ENCODE data around the gene ZFP1. TPM values are rescaled to one million over a fixed set of nuclear protein-coding genes. Genes with fewer than 3 reads are reported as not detected.

Gene ZFP1
- polyA plus RNA-seq, 1 experiment: 11.6 TPM

DNA sequence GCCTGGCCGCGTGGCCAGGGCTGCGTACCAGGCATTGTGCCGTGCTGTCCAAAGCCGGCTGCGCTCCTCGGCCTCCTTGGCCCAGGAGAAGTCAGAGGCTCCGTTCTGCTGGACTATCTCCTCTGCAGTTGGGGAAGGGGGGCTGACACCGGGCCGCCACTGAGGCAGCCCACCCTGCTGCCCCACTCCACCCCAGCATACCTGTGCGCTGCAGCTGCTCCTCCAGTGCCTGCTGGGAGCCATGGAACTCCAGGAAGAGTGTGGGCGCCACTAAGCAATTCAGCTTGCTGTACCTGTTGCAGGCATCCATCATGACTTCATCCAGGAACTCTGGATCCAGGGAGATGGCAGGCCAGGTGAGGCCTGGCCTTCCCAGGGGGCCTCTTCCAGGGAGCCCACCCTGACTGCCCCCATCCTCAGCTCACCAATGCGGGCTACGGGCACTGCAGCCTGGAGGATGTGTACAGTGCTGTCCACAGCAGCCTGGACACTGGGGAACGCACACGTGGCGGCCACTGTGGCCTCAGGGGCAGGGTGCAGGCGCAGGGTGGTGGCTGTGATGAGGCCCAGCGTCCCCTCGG, 34.7 kb upstream of the ZFP1 start:
- no peak for DNase-seq (ENCODE audit: low read depth, low spot score)
- Histone ChIP-seq H3K27me3 (ENCODE audit: control insufficient read depth, insufficient read depth, low read length) (no peaks in the 10 kb centered on the region), H3K4me3 (ENCODE audit: low read depth, low read length) (no peak overlapping the region), H3K27ac (ENCODE audit: low read depth, low read length) (no peak overlapping the region), H3K9me3 (ENCODE audit: control insufficient read depth, insufficient read depth, low read length) (peaks cover 3% of the 10 kb centered on the region; the same call in 1 of the 2 replicates)
- CTCF ChIA-PET: interaction anchor here (0.6 to 5.1 kb wide), 2 partner anchors 60 to 116 kb away, joined by 7 to 144 read pairs; partner anchors contain the start of gene ZNRF1
- POLR2A ChIA-PET: no interaction called here
- TF ChIP-seq, protein P1, sequence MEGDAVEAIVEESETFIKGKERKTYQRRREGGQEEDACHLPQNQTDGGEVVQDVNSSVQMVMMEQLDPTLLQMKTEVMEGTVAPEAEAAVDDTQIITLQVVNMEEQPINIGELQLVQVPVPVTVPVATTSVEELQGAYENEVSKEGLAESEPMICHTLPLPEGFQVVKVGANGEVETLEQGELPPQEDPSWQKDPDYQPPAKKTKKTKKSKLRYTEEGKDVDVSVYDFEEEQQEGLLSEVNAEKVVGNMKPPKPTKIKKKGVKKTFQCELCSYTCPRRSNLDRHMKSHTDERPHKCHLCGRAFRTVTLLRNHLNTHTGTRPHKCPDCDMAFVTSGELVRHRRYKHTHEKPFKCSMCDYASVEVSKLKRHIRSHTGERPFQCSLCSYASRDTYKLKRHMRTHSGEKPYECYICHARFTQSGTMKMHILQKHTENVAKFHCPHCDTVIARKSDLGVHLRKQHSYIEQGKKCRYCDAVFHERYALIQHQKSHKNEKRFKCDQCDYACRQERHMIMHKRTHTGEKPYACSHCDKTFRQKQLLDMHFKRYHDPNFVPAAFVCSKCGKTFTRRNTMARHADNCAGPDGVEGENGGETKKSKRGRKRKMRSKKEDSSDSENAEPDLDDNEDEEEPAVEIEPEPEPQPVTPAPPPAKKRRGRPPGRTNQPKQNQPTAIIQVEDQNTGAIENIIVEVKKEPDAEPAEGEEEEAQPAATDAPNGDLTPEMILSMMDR (IDR thresholded peaks at IDR 0.05; ENCODE audit: low read depth, low read length): no peak

DNA sequence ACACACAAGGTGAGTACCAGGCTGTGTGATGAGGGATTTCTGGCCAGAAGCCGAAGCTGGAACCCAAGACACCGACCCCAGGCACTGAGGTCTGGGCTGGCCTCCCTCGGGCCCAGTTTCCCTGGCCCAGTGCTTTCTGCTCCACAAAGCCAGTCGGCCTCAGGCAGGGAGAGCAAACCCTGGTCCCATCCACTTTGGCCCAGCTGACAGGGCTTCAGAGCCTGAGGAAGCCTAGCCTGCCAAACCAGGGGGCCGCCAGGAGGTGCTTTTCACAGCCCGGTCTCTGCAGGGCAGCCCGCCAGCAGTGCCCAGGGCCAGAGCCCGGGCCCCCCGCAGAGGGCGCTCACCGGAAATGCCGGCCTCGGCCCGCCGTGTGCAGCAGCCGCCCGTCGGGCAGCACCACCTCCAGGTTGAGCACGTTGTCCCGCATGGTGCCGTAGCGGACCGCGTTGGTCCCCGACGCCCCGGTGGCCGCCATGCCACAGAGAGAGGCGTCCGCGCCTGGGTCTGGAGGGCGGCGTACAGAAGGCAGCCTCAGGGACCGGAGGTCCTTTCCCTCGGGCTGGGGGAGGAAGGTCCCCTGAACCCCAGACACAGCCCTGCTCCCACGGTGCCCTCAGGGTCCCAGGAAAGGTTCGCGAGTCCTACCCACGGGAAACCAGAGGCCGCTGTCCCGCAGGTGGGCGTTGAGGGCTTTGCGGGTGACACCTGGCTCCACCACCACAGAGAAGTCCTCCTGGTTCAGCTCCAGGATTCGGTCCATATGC, 34.0 kb upstream of the ZFP1 start:
- H3K27ac ChIP-seq (ENCODE audit: low read depth, low read length): no peak overlapping the region
- DNase-seq (ENCODE audit: low read depth, low spot score): no peak
- H3K27me3 ChIP-seq (ENCODE audit: control insufficient read depth, insufficient read depth, low read length): no peaks in the 10 kb centered on the region
- TF ChIP-seq, protein P1 (IDR thresholded peaks at IDR 0.05; ENCODE audit: low read depth, low read length): no peak
- H3K9me3 ChIP-seq (ENCODE audit: control insufficient read depth, insufficient read depth, low read length): peaks cover 3% of the 10 kb centered on the region; the same call in 1 of the 2 replicates
- CTCF ChIA-PET: interaction anchor here (0.6 to 5.1 kb wide), 2 partner anchors 61 to 117 kb away, joined by 7 to 144 read pairs; partner anchors contain the start of gene ZNRF1
- H3K4me3 ChIP-seq (ENCODE audit: low read depth, low read length): no peak overlapping the region
- POLR2A ChIA-PET: no interaction called here

DNA sequence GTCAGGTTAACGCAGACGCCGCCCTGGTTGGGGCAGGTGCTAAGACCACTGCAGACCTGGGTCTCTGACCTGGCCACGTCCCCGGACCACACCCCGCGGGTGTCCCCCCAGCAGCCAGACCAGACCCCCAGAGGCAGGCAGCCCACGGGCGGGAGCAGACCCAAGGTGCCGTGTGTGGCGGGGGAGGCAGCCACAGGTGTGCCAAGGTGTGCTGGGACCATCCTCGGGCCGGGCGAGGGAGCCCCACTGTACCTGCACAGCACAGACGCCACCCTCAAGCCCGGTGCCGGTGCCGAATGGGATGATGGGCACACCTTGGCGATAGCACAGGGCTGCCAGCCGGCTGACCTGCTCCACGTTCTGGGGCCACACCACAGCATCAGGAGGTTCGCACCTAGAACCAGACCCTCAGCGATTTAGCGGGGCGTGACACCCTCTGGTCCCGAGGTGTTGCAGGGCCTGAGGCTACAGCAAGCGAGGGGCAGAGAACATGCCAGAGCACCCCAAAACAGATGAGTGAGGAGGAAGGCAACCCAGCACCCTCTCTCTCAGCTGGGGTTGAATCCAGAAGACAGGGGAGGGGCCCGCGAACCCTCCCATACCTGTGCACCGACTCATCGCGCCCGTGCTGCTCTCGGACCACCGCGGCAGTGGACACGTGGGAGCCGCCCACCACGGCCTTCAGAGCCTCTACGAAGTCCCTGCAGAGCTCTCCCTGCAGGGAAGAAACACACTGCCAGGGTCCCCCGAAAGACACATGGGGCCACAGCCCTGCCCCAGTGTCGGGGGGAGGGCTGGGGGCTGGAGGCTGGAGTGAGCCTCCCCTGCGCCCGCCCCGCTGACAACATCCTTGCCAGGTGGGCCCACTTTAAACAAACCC, 33.1 kb upstream of the ZFP1 start:
- no peak for DNase-seq (ENCODE audit: low read depth, low spot score)
- ChIA-PET POLR2A (no interaction called here), CTCF (no interaction called here)

DNA sequence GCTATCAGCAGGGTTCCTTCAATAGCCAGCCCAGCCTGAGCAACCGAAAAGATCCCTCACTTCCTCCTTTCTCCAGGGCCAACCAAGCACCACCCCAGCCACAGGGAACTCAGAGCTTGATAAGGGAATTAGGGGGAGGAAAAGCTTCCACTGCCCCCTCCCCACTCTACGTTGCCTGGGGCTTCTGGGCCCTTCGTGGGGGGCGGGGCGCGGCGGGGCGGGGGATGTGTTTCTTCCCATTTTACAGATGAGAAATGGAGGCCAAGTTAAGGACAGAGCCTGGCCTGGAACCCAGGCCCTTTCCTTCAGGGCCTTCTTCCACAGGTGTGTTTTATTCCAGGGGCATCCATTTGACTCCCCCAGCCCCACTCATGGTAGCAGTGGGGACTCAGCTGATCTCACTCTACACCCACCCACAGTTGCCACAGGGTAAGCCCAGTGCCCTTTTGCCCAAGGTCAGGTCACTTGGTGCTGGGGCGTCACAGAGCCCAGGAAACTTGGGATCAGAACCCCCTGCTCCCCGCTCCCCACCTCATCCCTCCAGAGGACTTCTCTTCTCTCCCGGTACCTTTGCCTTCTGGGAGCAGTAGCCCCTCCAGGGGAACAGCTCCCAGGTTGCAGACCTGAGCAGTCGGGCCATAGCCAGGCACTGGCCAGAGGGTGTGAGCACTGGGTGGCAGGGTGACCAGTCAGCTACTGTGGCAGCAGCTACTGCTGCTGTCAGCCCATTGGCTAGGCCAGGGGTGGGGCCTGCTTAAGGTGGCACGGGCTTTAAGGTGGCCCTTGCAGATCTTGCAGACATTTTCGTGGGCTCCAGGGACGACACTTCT, 32.0 kb upstream of the ZFP1 start, which contains the start of gene LDHD:
Gene LDHD, minus strand, starts transcription at position 700 of the 830 bp plus-strand sequence. Its CDS starts 60 bp downstream, at position 640.
- no peak for DNase-seq (ENCODE audit: low read depth, low spot score)
- no peaks in the 10 kb centered on the region for H3K27me3 ChIP-seq (ENCODE audit: control insufficient read depth, insufficient read depth, low read length)
- TF ChIP-seq, protein P1 (IDR thresholded peaks at IDR 0.05; ENCODE audit: low read depth, low read length): no peak
- ChIA-PET POLR2A (no interaction called here), CTCF (interaction anchor here (1.3 kb wide), 1 partner anchor 118 kb away, joined by 5 read pairs; the partner anchor contains the start of gene ZNRF1)
- no peak within 1 kb of the TSS for H3K27ac ChIP-seq (ENCODE audit: low read depth, low read length)
- H3K9me3 ChIP-seq (ENCODE audit: control insufficient read depth, insufficient read depth, low read length): peaks cover 6% of the 10 kb centered on the region; the same call in 1 of the 2 replicates
- peak within 1 kb of the TSS; percentile 50 for H3K4me3 ChIP-seq (ENCODE audit: low read depth, low read length)

More for the DNA sequence above, 33.1 kb upstream of the ZFP1 start:
- Histone ChIP-seq H3K9me3 (ENCODE audit: control insufficient read depth, insufficient read depth, low read length) (peaks cover 3% of the 10 kb centered on the region; the same call in 1 of the 2 replicates), H3K27me3 (ENCODE audit: control insufficient read depth, insufficient read depth, low read length) (no peaks in the 10 kb centered on the region), H3K27ac (ENCODE audit: low read depth, low read length) (no peak overlapping the region), H3K4me3 (ENCODE audit: low read depth, low read length) (no peak overlapping the region)
- TF ChIP-seq, protein P1 (IDR thresholded peaks at IDR 0.05; ENCODE audit: low read depth, low read length): no peak
